Sciatic nerve (tissue), 2 donors: ENCODE measurements around the gene SYNPO2. TPM values are rescaled to one million over a fixed set of nuclear protein-coding genes. Genes with fewer than 3 reads are reported as not detected.
"Not testable (repeated sequence)": the region's sequence is repeated elsewhere in the genome, so short reads cannot be mapped to it uniquely, and the experiment has no call there.

Experiments
- ATAC-seq: fragments of 200-7000 bp; cut with Tn5 transposase; one replicate; pipeline ENCODE4 v1.9.1; 2020; ENCODE audit warnings: mild to moderate bottlenecking, moderate library complexity
- DNase-seq: peaks from one replicate; pipeline ENCODE4 v3.0.0-alpha.2; 2020; ENCODE audit warnings: low spot score
- intact Hi-C: fragments of 100-400 bp; cut with DNase I; formaldehyde crosslinking; loops from one replicate; pipeline ENCODE4 v1.14.2; 2022
- total RNA-seq: library from RNA; stranded (reverse); fragmentation: NEBNext Ultra II Directional; extraction: Animal tissue kit (Norgen Biotek cat#: 25700); gene quantifications from one replicate; pipeline ENCODE4 v1.2.1, GENCODE V29; 2021
- donor health status: DM: no; HTN: no; CAD: no.
- donor health status: DM: no; HTN: no; CAD: no.

SYNPO2 gene
- total RNA-seq, 1 donor from 2014 or later: 113 TPM

GRCh38 chr4:118964891-118965411, 76.3 kb downstream of the SYNPO2 start:
- intact Hi-C loops: no loop called here

GRCh38 chr4:118967393-118967792, 78.7 kb downstream of the SYNPO2 start:
- intact Hi-C loops: no loop called here
- ATAC-seq (peak; percentile 50), DNase-seq (no peak)

More at GRCh38 chr4:118964891-118965411, 76.3 kb downstream of the SYNPO2 start:
- no peak for ATAC-seq
- no peak for DNase-seq

GRCh38 chr4:118968005-118968404, 79.4 kb downstream of the SYNPO2 start:
- DNase-seq (peak; percentile 67), ATAC-seq (peak; percentile 95)
- intact Hi-C loops: no loop called here

- intact Hi-C loops: no loop called here
- peak; percentile 20 for ATAC-seq
These were observed 80.2 kb downstream of the SYNPO2 start for GRCh38 chr4:118968813-118969212.

GRCh38 chr4:118969359-118969758, 80.7 kb downstream of the SYNPO2 start:
- intact Hi-C loops: no loop called here
- DNase-seq: peak; percentile 72
- ATAC-seq: peak; percentile 89

More at GRCh38 chr4:118968813-118969212, 80.2 kb downstream of the SYNPO2 start:
- DNase-seq: no peak

- DNase-seq (no peak), ATAC-seq (no peak)
- intact Hi-C loops: no loop called here
These were observed 83.5 kb downstream of the SYNPO2 start for GRCh38 chr4:118972167-118972566.

- intact Hi-C loops: no loop called here
- ATAC-seq: no peak
- DNase-seq: no peak
These were observed 84.6 kb downstream of the SYNPO2 start for GRCh38 chr4:118973295-118973694.

GRCh38 chr4:118974758-118975157, 86.1 kb downstream of the SYNPO2 start:
- DNase-seq: no peak
- intact Hi-C loops: no loop called here
- no peak for ATAC-seq

- intact Hi-C loops: no loop called here
- ATAC-seq: no peak
- DNase-seq: no peak
These were observed 87.0 kb downstream of the SYNPO2 start for GRCh38 chr4:118975449-118976192.

- DNase-seq, intact Hi-C loops, ATAC-seq: not testable (repeated sequence)
These were observed 87.5 kb downstream of the SYNPO2 start for GRCh38 chr4:118976193-118976560.

- DNase-seq, ATAC-seq, intact Hi-C loops: not testable (repeated sequence)
These were observed 88.4 kb downstream of the SYNPO2 start for GRCh38 chr4:118977100-118977499.

- no peak for DNase-seq
- intact Hi-C loops: loop anchor here (10.0 kb wide), 2 partner anchors 125 to 305 kb away; no protein-coding TSS in a partner anchor
- ATAC-seq: no peak
These were observed 91.1 kb downstream of the SYNPO2 start for GRCh38 chr4:118979712-118980111.

- intact Hi-C loops: loop anchor here (10.0 kb wide), 2 partner anchors 123 to 303 kb away; no protein-coding TSS in a partner anchor
- ATAC-seq (peak; percentile 20), DNase-seq (no peak)
These were observed 92.7 kb downstream of the SYNPO2 start for GRCh38 chr4:118981171-118981838.

GRCh38 chr4:118981839-118982381, 93.3 kb downstream of the SYNPO2 start:
- intact Hi-C loops: loop anchor here (10.0 kb wide), 2 partner anchors 123 to 303 kb away; no protein-coding TSS in a partner anchor
- ATAC-seq (peak; percentile 90), DNase-seq (peak; percentile 74)

- ATAC-seq: no peak
- intact Hi-C loops: loop anchor here (10.0 kb wide), 2 partner anchors 122 to 302 kb away; no protein-coding TSS in a partner anchor
- DNase-seq: no peak
These were observed 94.6 kb downstream of the SYNPO2 start for GRCh38 chr4:118983293-118983692.

GRCh38 chr4:118983831-118984230, 95.2 kb downstream of the SYNPO2 start:
- DNase-seq: no peak
- no peak for ATAC-seq
- intact Hi-C loops: loop anchor here (10.0 kb wide), 2 partner anchors 121 to 301 kb away; no protein-coding TSS in a partner anchor

- intact Hi-C loops: loop anchor here (10.0 kb wide), 2 partner anchors 119 to 299 kb away; no protein-coding TSS in a partner anchor
- ATAC-seq (no peak), DNase-seq (no peak)
These were observed 96.7 kb downstream of the SYNPO2 start for GRCh38 chr4:118985170-118986000.

GRCh38 chr4:118987959-118988634, 99.4 kb downstream of the SYNPO2 start:
- no peak for ATAC-seq
- no peak for DNase-seq
- intact Hi-C loops: loop anchor here (10.0 kb wide), 2 partner anchors 117 to 297 kb away; no protein-coding TSS in a partner anchor
